ENCODE data around the gene LTK.

- no peak for TF ChIP-seq EZH2 (IDR thresholded peaks at IDR 0.05; ENCODE audit: low read length)
- TF ChIP-seq, protein P1, sequence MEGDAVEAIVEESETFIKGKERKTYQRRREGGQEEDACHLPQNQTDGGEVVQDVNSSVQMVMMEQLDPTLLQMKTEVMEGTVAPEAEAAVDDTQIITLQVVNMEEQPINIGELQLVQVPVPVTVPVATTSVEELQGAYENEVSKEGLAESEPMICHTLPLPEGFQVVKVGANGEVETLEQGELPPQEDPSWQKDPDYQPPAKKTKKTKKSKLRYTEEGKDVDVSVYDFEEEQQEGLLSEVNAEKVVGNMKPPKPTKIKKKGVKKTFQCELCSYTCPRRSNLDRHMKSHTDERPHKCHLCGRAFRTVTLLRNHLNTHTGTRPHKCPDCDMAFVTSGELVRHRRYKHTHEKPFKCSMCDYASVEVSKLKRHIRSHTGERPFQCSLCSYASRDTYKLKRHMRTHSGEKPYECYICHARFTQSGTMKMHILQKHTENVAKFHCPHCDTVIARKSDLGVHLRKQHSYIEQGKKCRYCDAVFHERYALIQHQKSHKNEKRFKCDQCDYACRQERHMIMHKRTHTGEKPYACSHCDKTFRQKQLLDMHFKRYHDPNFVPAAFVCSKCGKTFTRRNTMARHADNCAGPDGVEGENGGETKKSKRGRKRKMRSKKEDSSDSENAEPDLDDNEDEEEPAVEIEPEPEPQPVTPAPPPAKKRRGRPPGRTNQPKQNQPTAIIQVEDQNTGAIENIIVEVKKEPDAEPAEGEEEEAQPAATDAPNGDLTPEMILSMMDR (optimal IDR thresholded peaks at IDR 0.05 in 1 of 3, IDR thresholded peaks at IDR 0.05 in 1 of 3, conservative IDR thresholded peaks at IDR 0.05 in 1 of 3; ENCODE audit: extremely low read depth in 1 of 3, insufficient read depth in 2 of 3, low read length in 3 of 3): no peak
Measured at GRCh38 chr15:41498657-41499056, 15.0 kb downstream of the LTK start.
